Spleen (tissue), 7 donors: Measurements from ENCODE around the gene TMED4.

Experiments used
- CTCF ChIP-seq, 11 experiments: fragments of 200-600 bp in 7 of 11; fragments of 450-650 bp in 4 of 11; sonication (generic) in 4 of 11; IDR thresholded peaks in 8 of 11; conservative IDR thresholded peaks in 3 of 11; 1 replicate in 7 of 11; 2 replicates in 4 of 11; pipeline versions ENCODE4 v1.4.0 to v1.8.0; 2016 to 2021; ENCODE audit warnings: antibody characterized with exemption in 11 of 11, inconsistent platforms in 4 of 11, mild to moderate bottlenecking in 1 of 11
- POLR2AphosphoS5 ChIP-seq, 3 donors: sonication (generic); formaldehyde crosslinking; IDR thresholded peaks; one replicate each; pipeline ENCODE4 v1.5.1; 2017; ENCODE audit warnings: antibody characterized with exemption in 3 of 3
- donor health status: DM: no; HTN: no; CAD: no; lungs with moderate emphysema.
- donor health status: DM: no; HTN: no; CAD: no.
- donor health status: DM: no; HTN: no; CAD: no.

- TF ChIP-seq CTCF (IDR thresholded peaks at IDR 0.05 in 8 of 11, conservative IDR thresholded peaks at IDR 0.05 in 3 of 11) (no peak), POLR2AphosphoS5 (IDR thresholded peaks at IDR 0.05) (peak in 1 of 3 donors; percentile 47)
Measured at GRCh38 chr7:44561481-44561880, 20.6 kb downstream of the TMED4 start.
